GM19455 (cell line): ENCODE data around the gene UBE2A.
A peak's percentile ranks its signal among the peaks of the same experiment; 100 is the strongest.

ENCODE experiments used
- ATAC-seq: cut with Tn5 transposase; IDR thresholded peaks from one replicate; pipeline ENCODE4 v1.9.1; 2021; ENCODE audit not compliant: unreplicated experiment

UBE2A gene

DNA sequence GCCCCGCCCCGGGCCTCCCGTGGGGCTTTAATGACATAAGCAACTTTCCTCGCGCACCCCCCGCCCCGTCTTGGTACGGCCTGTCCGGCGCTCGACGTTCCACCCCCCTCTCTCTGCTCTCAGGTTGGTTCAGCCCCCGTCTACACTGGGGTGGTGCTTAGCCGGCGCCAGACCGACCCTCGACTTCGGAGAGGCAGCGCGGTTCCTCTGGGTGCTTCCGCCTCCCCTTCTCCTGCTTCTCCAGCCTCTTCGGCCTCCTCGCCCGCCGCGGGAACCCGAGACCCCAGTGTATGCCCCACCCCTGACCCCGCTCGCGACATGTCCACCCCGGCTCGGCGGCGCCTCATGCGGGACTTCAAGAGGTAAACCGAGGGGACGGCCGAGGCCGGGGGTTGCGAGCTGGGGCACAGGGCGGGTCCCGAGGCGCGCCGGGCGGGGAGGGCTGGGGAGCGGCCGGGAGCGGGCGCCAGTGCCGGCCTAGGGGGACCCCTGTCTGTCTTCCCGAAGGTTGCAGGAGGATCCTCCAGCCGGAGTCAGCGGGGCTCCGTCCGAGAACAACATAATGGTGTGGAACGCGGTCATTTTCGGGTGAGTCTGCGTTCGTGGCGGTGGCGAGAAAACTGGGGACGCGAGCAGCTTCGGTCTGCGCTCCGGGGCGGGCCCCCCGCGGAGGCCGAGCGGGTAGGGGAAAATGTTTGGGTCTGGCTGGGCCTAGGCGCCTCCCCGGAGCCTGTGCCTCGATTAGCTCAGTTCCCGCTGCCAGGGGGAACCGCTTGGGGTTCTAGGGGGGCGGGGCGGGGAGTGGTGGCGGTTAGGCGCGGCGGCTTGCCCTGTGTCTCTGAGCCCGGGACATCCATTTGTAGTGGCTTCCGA is at the start of gene UBE2A:
Gene UBE2A (plus strand): TSS at position 170 of the 873 bp plus-strand sequence. CDS start 149 bp downstream, at position 319.
- ATAC-seq = peak; percentile 85

DNA sequence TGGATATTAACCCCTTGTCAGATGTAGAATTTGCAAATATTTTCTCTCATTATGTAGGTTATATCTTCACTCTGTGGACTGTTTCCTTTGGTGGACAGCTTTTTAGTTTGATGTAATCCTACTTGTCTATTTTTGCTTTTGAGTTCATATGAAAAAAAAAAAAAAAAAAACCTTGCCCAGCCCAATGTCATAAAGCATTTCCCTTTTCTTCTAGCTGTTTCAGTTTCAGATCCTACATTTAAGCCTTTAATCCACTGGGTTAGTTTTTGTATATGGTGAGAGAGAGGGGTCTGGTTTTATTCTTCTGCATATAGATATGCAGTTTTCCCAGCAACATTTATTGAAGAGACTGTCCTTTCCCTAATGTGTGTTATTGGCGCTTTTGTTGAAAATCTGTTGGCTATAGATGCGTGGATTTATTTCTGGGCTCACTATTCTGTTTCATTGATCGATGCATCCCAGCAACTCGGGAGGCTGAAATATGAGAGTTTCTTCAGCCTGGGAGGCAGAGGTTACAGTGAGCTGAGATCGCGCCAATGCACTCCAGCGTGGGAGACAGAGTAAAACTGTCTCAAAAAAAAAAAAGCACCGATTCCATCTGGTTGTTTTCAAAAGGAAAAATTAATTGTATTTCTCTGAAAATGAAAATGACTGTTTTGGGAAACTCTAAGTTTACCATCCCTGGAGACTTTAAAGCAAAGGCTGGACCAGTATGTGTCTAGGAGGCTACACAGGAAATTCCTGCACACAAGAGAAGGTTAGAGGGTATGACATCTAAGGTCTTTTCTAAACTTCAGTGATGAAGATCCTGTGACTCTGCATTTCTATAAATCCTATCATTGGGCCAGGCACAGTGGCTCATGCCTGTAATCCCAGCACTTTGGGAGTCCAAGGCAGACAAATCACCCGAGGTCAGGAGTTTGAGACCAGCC is 44.8 kb upstream of the UBE2A start:
- ATAC-seq = no peak

GRCh38 chrX:119537487-119537886 is 36.9 kb upstream of the UBE2A start:
- no peak for ATAC-seq

DNA sequence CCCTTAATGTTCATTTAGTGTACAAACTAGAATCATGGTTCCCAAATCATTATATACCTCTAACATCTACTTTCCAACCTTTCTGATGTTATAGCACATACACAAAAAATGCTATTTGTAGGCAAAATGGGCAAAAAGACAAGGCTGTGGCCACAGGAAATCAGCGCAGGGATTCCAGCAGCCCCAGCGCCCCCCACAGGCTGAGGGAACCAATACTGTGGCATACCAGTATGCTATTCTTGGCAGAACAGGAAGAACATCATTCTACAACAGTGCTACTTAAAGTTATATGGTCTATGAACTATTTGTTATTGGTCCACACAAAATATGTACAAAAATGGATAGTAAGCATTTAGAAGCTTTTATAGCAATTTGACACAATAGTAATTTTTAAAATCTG is 34.5 kb upstream of the UBE2A start:
- no peak for ATAC-seq

DNA sequence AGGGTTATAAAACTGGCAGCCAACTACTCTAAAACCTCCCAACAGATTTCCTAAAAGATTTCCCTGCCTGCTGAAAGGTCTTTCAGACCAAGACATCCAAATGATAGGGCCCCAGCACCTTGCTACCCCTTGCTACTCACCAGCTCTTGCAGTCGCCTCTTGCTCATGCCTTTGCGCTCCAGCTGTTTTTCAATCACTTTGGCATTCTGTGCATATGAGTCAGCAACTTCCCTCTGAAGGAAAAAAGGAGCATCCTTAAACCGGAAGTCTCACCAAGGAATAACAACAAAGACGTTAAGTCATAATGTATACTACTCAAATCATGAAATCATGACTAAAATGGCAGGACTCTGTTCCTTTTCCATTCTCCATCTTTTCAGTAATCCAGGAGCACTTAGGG is 33.2 kb upstream of the UBE2A start:
- ATAC-seq = no peak

GRCh38 chrX:119549327-119550016 is 24.9 kb upstream of the UBE2A start:
- ATAC-seq = no peak

DNA sequence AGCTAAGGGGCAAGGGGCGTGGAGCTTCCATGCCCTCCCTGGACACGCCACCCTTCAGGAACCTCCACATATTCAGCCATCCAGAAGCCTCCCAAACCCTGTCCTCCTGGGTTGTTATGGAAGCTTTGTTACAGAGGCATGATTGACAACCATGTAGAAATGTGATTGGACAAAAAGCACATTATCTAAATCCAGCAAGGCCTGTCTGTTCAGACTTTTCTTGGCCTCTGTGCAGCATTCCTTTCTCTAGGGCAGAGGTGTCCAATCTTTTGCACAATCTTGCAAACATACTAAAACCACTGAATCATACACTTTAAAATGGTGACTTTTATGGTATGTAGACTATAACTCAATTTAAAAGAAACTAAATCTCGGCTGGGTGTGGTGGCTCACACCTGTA is 21.9 kb upstream of the UBE2A start:
- ATAC-seq = no peak

GRCh38 chrX:119565107-119565663 is 9.2 kb upstream of the UBE2A start, which contains the start of gene STEEP1:
Gene STEEP1, minus strand, starts transcription at chrX:119565409. Its CDS starts 54 bp downstream, at chrX:119565355.
- no peak for ATAC-seq

DNA sequence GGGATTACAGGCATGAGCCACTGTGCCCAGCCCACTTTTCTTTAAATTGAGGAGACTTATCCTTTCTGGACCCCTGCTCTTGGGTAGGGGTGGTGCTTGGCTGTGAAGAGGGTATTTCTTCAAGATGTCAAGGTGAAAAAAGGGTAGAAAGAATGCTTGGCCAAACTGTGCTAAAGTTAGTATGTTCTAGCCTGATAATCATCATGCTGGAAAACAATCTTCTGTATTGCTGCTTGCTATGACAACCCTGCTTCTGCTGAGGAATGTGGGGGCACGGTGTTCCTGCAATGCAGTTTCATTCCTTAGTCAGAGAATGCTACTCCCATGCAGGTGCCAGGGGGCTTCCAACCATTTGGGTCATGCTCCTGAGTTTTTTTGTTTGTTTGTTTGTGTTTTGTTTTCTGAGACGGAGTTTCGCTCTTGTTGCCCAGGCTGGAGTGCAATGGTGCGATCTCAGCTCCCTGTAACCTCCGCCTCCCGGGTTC is 4.0 kb upstream of the UBE2A start:
- ATAC-seq = no peak

GRCh38 chrX:119573222-119573621 is 1.1 kb upstream of the UBE2A start:
- ATAC-seq = no peak

- peak; percentile 71 for ATAC-seq
Observed at GRCh38 chrX:119573840-119574393, 446 bp upstream of the UBE2A start.

DNA sequence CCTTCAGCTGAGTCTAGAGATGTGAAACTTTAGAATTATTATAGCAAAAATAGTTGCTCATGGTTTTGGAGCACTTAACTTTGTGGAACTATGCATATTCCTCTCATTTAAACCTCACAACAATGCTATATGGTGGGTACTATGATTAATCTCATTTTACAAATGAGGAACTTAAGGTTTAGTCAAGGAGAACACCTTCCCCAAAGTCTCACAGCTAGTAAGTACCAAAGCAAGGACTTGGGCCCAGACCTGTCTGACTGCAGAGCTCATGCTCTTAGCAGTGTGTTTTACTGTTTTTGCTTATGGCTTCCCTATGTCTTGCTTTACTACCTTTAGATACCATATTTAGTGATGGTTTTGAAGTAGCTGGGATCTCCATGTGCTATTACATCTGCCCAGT is 5.1 kb downstream of the UBE2A start:
- no peak for ATAC-seq

DNA sequence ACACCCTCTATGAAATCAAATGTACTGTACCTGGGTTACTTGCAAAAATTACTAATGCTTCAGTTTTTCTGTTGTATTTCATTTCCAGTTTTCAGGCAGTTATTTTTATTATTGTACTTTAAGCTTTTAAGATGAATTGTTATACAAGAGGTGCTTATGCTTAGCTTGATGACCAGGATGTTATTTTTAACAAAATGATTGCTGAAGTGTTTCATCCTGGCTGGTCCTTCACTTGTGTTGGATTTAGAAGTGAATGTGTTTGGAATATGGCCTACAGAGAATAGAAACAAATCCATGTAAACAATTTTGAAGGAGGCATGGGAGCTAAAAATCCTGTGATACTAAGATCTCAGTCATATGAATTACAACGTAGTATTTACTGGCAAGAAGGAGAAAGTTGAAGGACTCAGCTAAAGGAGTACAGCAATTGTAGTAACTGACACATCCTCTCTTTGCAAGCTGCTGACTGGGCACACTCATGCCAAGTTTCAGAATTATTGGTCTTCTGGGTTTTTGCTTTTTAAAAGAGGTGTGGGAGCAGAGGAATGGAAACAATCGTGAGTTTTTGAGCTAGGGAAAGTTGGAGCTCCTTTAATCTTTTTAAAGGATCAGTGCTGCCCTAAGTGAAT is 9.2 kb downstream of the UBE2A start:
- ATAC-seq = no peak

GRCh38 chrX:119589810-119590209 is 15.4 kb downstream of the UBE2A start:
- no peak for ATAC-seq

GRCh38 chrX:119602701-119603255 is 28.4 kb downstream of the UBE2A start:
- no peak for ATAC-seq

GRCh38 chrX:119604766-119605463 is 30.6 kb downstream of the UBE2A start:
- ATAC-seq = no peak

- peak; percentile 27 for ATAC-seq
Observed at GRCh38 chrX:119605464-119606279, 31.3 kb downstream of the UBE2A start.
